Ishikawa (cell line): ENCODE data around the gene PDCD2L.
A peak's percentile ranks its signal among the peaks of the same experiment; 100 is the strongest.

ENCODE experiments used
- CEBPB ChIP-seq: IDR thresholded peaks from 2 replicates; pipeline ENCODE4 v1.6.1; 2012
- CREB1 ChIP-seq: IDR thresholded peaks from 2 replicates; pipeline ENCODE4 v1.6.1; 2012; ENCODE audit warnings: low read depth
- EGR1 ChIP-seq: IDR thresholded peaks from 2 replicates; pipeline ENCODE4 v1.6.1; 2012
- EP300 ChIP-seq: IDR thresholded peaks from 2 replicates; pipeline ENCODE4 v1.6.1; 2012; ENCODE audit warnings: borderline replicate concordance
- FOXM1 ChIP-seq: IDR thresholded peaks from 2 replicates; pipeline ENCODE4 v1.6.1; 2012; ENCODE audit warnings: low read depth, borderline replicate concordance
- MAX ChIP-seq: IDR thresholded peaks from 2 replicates; pipeline ENCODE4 v1.6.1; 2012
- NFIC ChIP-seq: IDR thresholded peaks from 2 replicates; pipeline ENCODE4 v1.6.1; 2012
- RAD21 ChIP-seq: IDR thresholded peaks from 2 replicates; pipeline ENCODE4 v1.6.1; 2012; ENCODE audit warnings: low read depth
- REST ChIP-seq: IDR thresholded peaks from 2 replicates; pipeline ENCODE4 v1.6.1; 2012; ENCODE audit warnings: low read depth, mild to moderate bottlenecking
- TAF1 ChIP-seq: IDR thresholded peaks from 2 replicates; pipeline ENCODE4 v1.6.1; 2012; ENCODE audit warnings: low read depth, mild to moderate bottlenecking
- TCF12 ChIP-seq: IDR thresholded peaks from 2 replicates; pipeline ENCODE4 v1.6.1; 2012; ENCODE audit warnings: low read depth
- TEAD4 ChIP-seq: IDR thresholded peaks from 2 replicates; pipeline ENCODE4 v1.6.1; 2012
- USF1 ChIP-seq: IDR thresholded peaks from 2 replicates; pipeline ENCODE4 v1.6.1; 2012
- YY1 ChIP-seq: IDR thresholded peaks from 2 replicates; pipeline ENCODE4 v1.6.1; 2012; ENCODE audit warnings: low read depth
- ZBTB7A ChIP-seq: IDR thresholded peaks from 2 replicates; pipeline ENCODE4 v1.6.1; 2012; ENCODE audit warnings: low read depth

PDCD2L gene

GRCh38 chr19:34359140-34359953 lies 44.9 kb upstream of the PDCD2L start:
- peak; percentile 93 for TF ChIP-seq MAX
- 0 out of 2 replicates have a peak, but pooled peaks have one; percentile 34 for TF ChIP-seq EGR1
- TF ChIP-seq CEBPB, result no peak
- no peak for TF ChIP-seq CREB1
- peak; percentile 73 for TF ChIP-seq USF1
- TF ChIP-seq ZBTB7A, result no peak
- no peak for TF ChIP-seq NFIC
- TF ChIP-seq REST, result no peak
- TF ChIP-seq EP300, result no peak
- TF ChIP-seq TEAD4, result no peak
- TF ChIP-seq TCF12, result no peak
- TF ChIP-seq YY1, result peak; percentile 33; the same call in 1 of the 2 replicates
- no peak for TF ChIP-seq FOXM1
- TF ChIP-seq TAF1, result peak; percentile 45; the same call in 1 of the 2 replicates
- TF ChIP-seq RAD21, result peak; percentile 16; the same call in 1 of the 2 replicates

GRCh38 chr19:34359954-34360315 lies 44.3 kb upstream of the PDCD2L start:
- TF ChIP-seq YY1, result no peak
- no peak for TF ChIP-seq USF1
- TF ChIP-seq TCF12, result no peak
- TF ChIP-seq REST, result no peak
- no peak for TF ChIP-seq CREB1
- no peak for TF ChIP-seq RAD21
- TF ChIP-seq FOXM1, result no peak
- TF ChIP-seq ZBTB7A, result no peak
- TF ChIP-seq EGR1, result no peak
- no peak for TF ChIP-seq TAF1
- TF ChIP-seq CEBPB, result no peak
- TF ChIP-seq NFIC, result no peak

- TF ChIP-seq CEBPB (no peak), REST (no peak)
Observed at GRCh38 chr19:34360354-34360909, 43.8 kb upstream of the PDCD2L start.

- no peak for TF ChIP-seq TAF1
- TF ChIP-seq CEBPB, result no peak
- no peak for TF ChIP-seq ZBTB7A
- TF ChIP-seq NFIC, result no peak
- no peak for TF ChIP-seq TEAD4
- no peak for TF ChIP-seq USF1
Observed at GRCh38 chr19:34362679-34363069, 41.5 kb upstream of the PDCD2L start.
